Urinary bladder (tissue), 4 donors: ENCODE results near the gene TUBGCP6. TPM values are rescaled to one million over a fixed set of nuclear protein-coding genes. Genes with fewer than 3 reads are reported as not detected.

Experiments
- DNase-seq: peaks from one replicate; pipeline ENCODE4 v3.0.0-alpha.2; 2015; ENCODE audit errors: extremely low spot score
- H3K27ac ChIP-seq: one replicate; pipeline ENCODE4 v1.5.1; 2013; ENCODE audit warnings: low read depth, mild to moderate bottlenecking, moderate library complexity
- H3K36me3 ChIP-seq: one replicate; pipeline ENCODE4 v1.6.1; 2013; ENCODE audit warnings: mild to moderate bottlenecking, moderate library complexity; ENCODE audit not compliant: insufficient read depth
- H3K4me1 ChIP-seq: one replicate; pipeline ENCODE4 v1.6.1; 2013; ENCODE audit warnings: mild to moderate bottlenecking, moderate library complexity; ENCODE audit not compliant: insufficient read depth
- H3K4me3 ChIP-seq: one replicate; pipeline ENCODE4 v1.5.1; 2013; ENCODE audit warnings: low read depth, low read length
- WGBS: extraction: QIAGEN DNeasy Blood & Tissue Kit; methylation state at CpG from one replicate; pipeline ENCODE4 v1.1.7; 2013; 5-methylcytosine and 5-hydroxymethylcytosine counted together
- polyA plus RNA-seq: library from polyadenylated mRNA; stranded (reverse); fragments of 200-250 nt; gene quantifications from one replicate; pipeline ENCODE4 v1.2.3, GENCODE V29; 2013
- total RNA-seq: library from RNA; depleted of rRNA; stranded (reverse); fragments of >200 nt; gene quantifications from one replicate; pipeline ENCODE4 v1.2.3, GENCODE V29; 2014
- donor health status: healthy with polysubstance abuse.
- donor health status: healthy.

The TUBGCP6 gene
- total and polyA plus RNA-seq, 2 donors = 23.1 to 31.5 TPM

GRCh38 chr22:50264946-50265669 is 20.3 kb upstream of the TUBGCP6 start:
- Histone ChIP-seq H3K27ac (no peak overlapping the region), H3K36me3 (no peaks in the 10 kb centered on the region), H3K4me3 (no peak overlapping the region), H3K4me1 (peaks cover 3% of the 10 kb centered on the region)
- no peak for DNase-seq
- WGBS = 89% methylated on average over 15 of the region's 15 CpGs

- H3K27ac ChIP-seq = no peak overlapping the region
- WGBS = 88% methylated on average over 15 of the region's 15 CpGs
- no peak overlapping the region for H3K4me3 ChIP-seq
- H3K36me3 ChIP-seq = no peaks in the 10 kb centered on the region
- DNase-seq = no peak
- H3K4me1 ChIP-seq = peaks cover 3% of the 10 kb centered on the region
These were observed 19.4 kb upstream of the TUBGCP6 start for GRCh38 chr22:50264104-50264745.

GRCh38 chr22:50262973-50263617 is 18.3 kb upstream of the TUBGCP6 start:
- H3K4me3 ChIP-seq = no peak overlapping the region
- whole genome bisulfite sequencing = 70% methylated on average over 9 of the region's 9 CpGs

GRCh38 chr22:50262460-50262911 is 17.7 kb upstream of the TUBGCP6 start:
- DNase-seq = no peak
- no peak overlapping the region for H3K27ac ChIP-seq
- no peaks in the 10 kb centered on the region for H3K36me3 ChIP-seq
- H3K4me1 ChIP-seq = peaks cover 3% of the 10 kb centered on the region
- H3K4me3 ChIP-seq = no peak overlapping the region
- 75% methylated on average over 7 of the region's 7 CpGs for WGBS

More at GRCh38 chr22:50262973-50263617, 18.3 kb upstream of the TUBGCP6 start:
- DNase-seq = no peak
- Histone ChIP-seq H3K27ac (no peak overlapping the region), H3K4me1 (peaks cover 3% of the 10 kb centered on the region), H3K36me3 (no peaks in the 10 kb centered on the region)

- H3K4me1 ChIP-seq = peaks cover 3% of the 10 kb centered on the region
- WGBS = 3% methylated on average over 60 of the region's 61 CpGs
- no peak within 1 kb of the TSS for H3K27ac ChIP-seq
These were observed 17.0 kb upstream of the TUBGCP6 start, which contains the start of gene MAPK12 for GRCh38 chr22:50261615-50262459. Gene MAPK12 (minus strand): TSS chr22:50261683. CDS start chr22:50261509, 174 bp downstream.

GRCh38 chr22:50260801-50261614 is 16.2 kb upstream of the TUBGCP6 start:
- no peak overlapping the region for H3K27ac ChIP-seq
- H3K36me3 ChIP-seq = no peaks in the 10 kb centered on the region
- WGBS = under 1% methylated on average over 92 of the region's 92 CpGs

More at GRCh38 chr22:50261615-50262459, 17.0 kb upstream of the TUBGCP6 start, which contains the start of gene MAPK12:
- H3K36me3 ChIP-seq = no peaks in the 10 kb centered on the region
- H3K4me3 ChIP-seq = peak within 1 kb of the TSS; percentile 57
- no peak for DNase-seq

GRCh38 chr22:50260434-50260800 is 15.6 kb upstream of the TUBGCP6 start:
- WGBS = 28% methylated on average over 11 of the region's 11 CpGs
- DNase-seq = no peak
- H3K4me1 ChIP-seq = peaks cover 3% of the 10 kb centered on the region
- no peaks in the 10 kb centered on the region for H3K36me3 ChIP-seq
- no peak overlapping the region for H3K27ac ChIP-seq
- peak overlapping the region; percentile 57 for H3K4me3 ChIP-seq

More at GRCh38 chr22:50260801-50261614, 16.2 kb upstream of the TUBGCP6 start:
- peak overlapping the region; percentile 57 for H3K4me3 ChIP-seq
- no peak for DNase-seq
- H3K4me1 ChIP-seq = peaks cover 3% of the 10 kb centered on the region

- no peak overlapping the region for H3K4me3 ChIP-seq
- WGBS = 92% methylated on average over 15 of the region's 15 CpGs
- no peak overlapping the region for H3K27ac ChIP-seq
- DNase-seq = no peak
- H3K4me1 ChIP-seq = peaks cover 3% of the 10 kb centered on the region
- H3K36me3 ChIP-seq = no peaks in the 10 kb centered on the region
These were observed 14.5 kb upstream of the TUBGCP6 start for GRCh38 chr22:50259302-50259701.

GRCh38 chr22:50258361-50259292 is 13.8 kb upstream of the TUBGCP6 start:
- H3K36me3 ChIP-seq = no peaks in the 10 kb centered on the region
- no peak overlapping the region for H3K27ac ChIP-seq
- no peak for DNase-seq
- H3K4me1 ChIP-seq = peaks cover 3% of the 10 kb centered on the region
- WGBS = 77% methylated on average over 24 of the region's 24 CpGs
- H3K4me3 ChIP-seq = no peak overlapping the region

GRCh38 chr22:50257451-50258360 is 12.9 kb upstream of the TUBGCP6 start:
- 78% methylated on average over 31 of the region's 31 CpGs for WGBS
- Histone ChIP-seq H3K27ac (no peak overlapping the region), H3K36me3 (no peaks in the 10 kb centered on the region), H3K4me1 (peaks cover 3% of the 10 kb centered on the region), H3K4me3 (no peak overlapping the region)
- DNase-seq = no peak

- Histone ChIP-seq H3K4me1 (peaks cover 3% of the 10 kb centered on the region), H3K4me3 (no peak overlapping the region), H3K36me3 (no peaks in the 10 kb centered on the region), H3K27ac (no peak overlapping the region)
- 85% methylated on average over 16 of the region's 16 CpGs for WGBS
- no peak for DNase-seq
These were observed 12.2 kb upstream of the TUBGCP6 start for GRCh38 chr22:50257041-50257440.
